ENCODE measurements around the gene CDC5L.

GRCh38 chr6:44476849-44477248 lies 89.3 kb downstream of the CDC5L start:
- no peak for TF ChIP-seq TBP (CRISPR knock-in tag; IDR thresholded peaks at IDR 0.05)
- no peak for TF ChIP-seq ZNF331 (CRISPR knock-in tag; IDR thresholded peaks at IDR 0.05)
- TF ChIP-seq SYNCRIP (IDR thresholded peaks at IDR 0.05; ENCODE audit: insufficient read depth, low read depth, low read length), result no peak
- TF ChIP-seq ZNF382 (CRISPR knock-in tag; IDR thresholded peaks at IDR 0.05; ENCODE audit: borderline replicate concordance), result no peak
- TF ChIP-seq CREB3 (CRISPR knock-in tag; IDR thresholded peaks at IDR 0.05), result no peak
